GM12872 (cell line): ENCODE measurements around the gene DAND5.

Experiments
- CTCF ChIP-seq: IDR thresholded peaks from 3 replicates; pipeline ENCODE4 v1.5.1; 2011; ENCODE audit warnings: low read depth, mild to moderate bottlenecking, low read length, moderate library complexity; ENCODE audit not compliant: insufficient read depth

The DAND5 gene

GRCh38 chr19:12987781-12988180 is 18.4 kb downstream of the DAND5 start:
- TF ChIP-seq CTCF = no peak

- TF ChIP-seq CTCF = no peak
These were observed 21.1 kb downstream of the DAND5 start for GRCh38 chr19:12990431-12990830.

- TF ChIP-seq CTCF = no peak
These were observed 21.5 kb downstream of the DAND5 start for GRCh38 chr19:12990853-12991252.

GRCh38 chr19:12991296-12991695 is 21.9 kb downstream of the DAND5 start:
- no peak for TF ChIP-seq CTCF

- no peak for TF ChIP-seq CTCF
These were observed 23.4 kb downstream of the DAND5 start for GRCh38 chr19:12992729-12993128.

GRCh38 chr19:12993562-12993961 is 24.2 kb downstream of the DAND5 start:
- no peak for TF ChIP-seq CTCF

GRCh38 chr19:12994701-12995595 is 25.6 kb downstream of the DAND5 start, which contains the start of gene NFIX:
TSS of gene NFIX (plus strand) at chr19:12995475. CDS start at chr19:12995838, 363 bp downstream.
- no peak for TF ChIP-seq CTCF
